Adrenal gland (tissue), 5 donors: ENCODE results near the gene DUSP2.

Experiments used
- POLR2A ChIP-seq, 2 donors: fragments of 450-650 bp; IDR thresholded peaks; one replicate each; pipeline ENCODE4 v1.6.1; 2017; ENCODE audit warnings: antibody characterized with exemption in 2 of 2, mild to moderate bottlenecking in 2 of 2, moderate library complexity in 1 of 2
- TF ChIP-seq, protein P1 (sequence below), 6 experiments: fragments of 450-650 bp in 4 of 6; fragments of 200-600 bp in 2 of 6; sonication (generic) in 1 of 6; IDR thresholded peaks; 1 replicate in 5 of 6; 2 replicates in 1 of 6; pipeline versions ENCODE4 v1.5.1 to v1.8.0; 2016 to 2021; ENCODE audit warnings: antibody characterized with exemption in 6 of 6, mild to moderate bottlenecking in 2 of 6, moderate library complexity in 1 of 6
- donor health status: DM: no; HTN: no; CAD: no.

DNA sequence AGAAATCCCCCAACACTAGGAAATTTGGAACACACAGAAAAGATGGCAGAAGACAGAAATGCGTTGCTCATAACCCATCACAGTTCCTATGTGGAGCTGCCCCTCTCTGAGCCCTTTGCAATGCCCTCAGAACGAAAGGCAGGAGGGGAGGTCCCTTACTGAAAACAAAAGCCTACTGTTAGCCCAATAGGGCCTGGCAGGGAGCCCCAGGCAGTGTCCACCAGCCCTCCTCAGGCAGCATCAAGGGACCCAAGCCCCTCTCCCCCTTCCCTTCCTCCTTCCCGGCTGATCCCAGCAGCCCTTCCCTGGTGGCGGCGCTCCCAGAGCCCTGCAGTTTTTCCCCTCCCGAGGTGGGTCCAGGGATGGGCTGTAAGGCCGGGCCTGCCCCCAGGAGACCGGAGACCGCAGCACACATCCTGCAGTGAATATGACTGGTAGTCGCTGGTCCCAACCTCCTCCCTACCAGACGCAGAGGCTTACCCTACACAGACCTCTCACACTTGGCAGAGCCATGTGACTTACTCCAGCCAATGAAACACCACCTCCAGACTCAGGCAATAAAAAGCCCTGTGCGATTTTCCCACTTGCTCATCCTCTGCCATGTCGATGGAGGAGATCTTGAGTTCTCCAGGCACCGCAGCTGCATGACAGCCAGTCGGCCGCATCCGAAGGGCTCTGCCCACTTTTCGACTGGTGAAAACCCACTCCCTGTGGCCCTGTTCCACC is 19.4 kb upstream of the DUSP2 start:
- TF ChIP-seq, protein P1, sequence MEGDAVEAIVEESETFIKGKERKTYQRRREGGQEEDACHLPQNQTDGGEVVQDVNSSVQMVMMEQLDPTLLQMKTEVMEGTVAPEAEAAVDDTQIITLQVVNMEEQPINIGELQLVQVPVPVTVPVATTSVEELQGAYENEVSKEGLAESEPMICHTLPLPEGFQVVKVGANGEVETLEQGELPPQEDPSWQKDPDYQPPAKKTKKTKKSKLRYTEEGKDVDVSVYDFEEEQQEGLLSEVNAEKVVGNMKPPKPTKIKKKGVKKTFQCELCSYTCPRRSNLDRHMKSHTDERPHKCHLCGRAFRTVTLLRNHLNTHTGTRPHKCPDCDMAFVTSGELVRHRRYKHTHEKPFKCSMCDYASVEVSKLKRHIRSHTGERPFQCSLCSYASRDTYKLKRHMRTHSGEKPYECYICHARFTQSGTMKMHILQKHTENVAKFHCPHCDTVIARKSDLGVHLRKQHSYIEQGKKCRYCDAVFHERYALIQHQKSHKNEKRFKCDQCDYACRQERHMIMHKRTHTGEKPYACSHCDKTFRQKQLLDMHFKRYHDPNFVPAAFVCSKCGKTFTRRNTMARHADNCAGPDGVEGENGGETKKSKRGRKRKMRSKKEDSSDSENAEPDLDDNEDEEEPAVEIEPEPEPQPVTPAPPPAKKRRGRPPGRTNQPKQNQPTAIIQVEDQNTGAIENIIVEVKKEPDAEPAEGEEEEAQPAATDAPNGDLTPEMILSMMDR (IDR thresholded peaks at IDR 0.05), result no peak
- no peak for TF ChIP-seq POLR2A (IDR thresholded peaks at IDR 0.05)
